Thyroid gland (tissue), 4 donors: ENCODE measurements around the gene CENPV.
"Not testable (repeated sequence)": the region's sequence is repeated elsewhere in the genome, so short reads cannot be mapped to it uniquely, and the experiment has no call there.

Experiments used
- CTCF ChIP-seq, 6 experiments: fragments of 200-600 bp in 3 of 6; fragments of 450-650 bp in 3 of 6; sonication (generic) in 3 of 6; IDR thresholded peaks; one replicate each; pipeline ENCODE4 v1.5.1; 2016 to 2019; ENCODE audit warnings: antibody characterized with exemption in 6 of 6, mild to moderate bottlenecking in 2 of 6, inconsistent platforms in 1 of 6, moderate library complexity in 1 of 6
- POLR2A ChIP-seq, 2 donors: fragments of 450-650 bp; IDR thresholded peaks; one replicate each; pipeline ENCODE4 v1.6.1; 2017; ENCODE audit warnings: antibody characterized with exemption in 2 of 2, mild to moderate bottlenecking in 2 of 2, moderate library complexity in 1 of 2

- not testable (repeated sequence) for TF ChIP-seq CTCF, POLR2A (IDR thresholded peaks at IDR 0.05)
Measured at GRCh38 chr17:16396693-16397092, 43.4 kb upstream of the CENPV start.
